Uterus (tissue), 4 donors: ENCODE measurements around the gene ACTRT2. TPM values are rescaled to one million over a fixed set of nuclear protein-coding genes. Genes with fewer than 3 reads are reported as not detected.

Source experiments
- DNase-seq, 2 donors: peaks; one replicate each; pipeline ENCODE4 v3.0.0-alpha.2; 2019 to 2020
- H3K27ac ChIP-seq, 2 donors: fragments of 200-600 bp; sonication (generic); 1 replicate in 1 of 2; 2 replicates in 1 of 2; pipeline ENCODE4 v1.5.1; 2016 to 2018
- H3K27me3 ChIP-seq, 2 donors: fragments of 200-600 bp; sonication (generic); one replicate each; pipeline ENCODE4 v1.5.1; 2018 to 2019; ENCODE audit warnings: control low read depth in 1 of 2
- H3K36me3 ChIP-seq, 2 donors: fragments of 200-600 bp; sonication (generic); one replicate each; pipeline ENCODE4 v1.5.1; 2019; ENCODE audit warnings: control low read depth in 1 of 2
- H3K4me1 ChIP-seq, 2 donors: fragments of 200-600 bp; sonication (generic); one replicate each; pipeline ENCODE4 v1.5.1; 2018 to 2019; ENCODE audit warnings: control low read depth in 1 of 2
- H3K4me3 ChIP-seq, 2 donors: fragments of 200-600 bp; sonication (generic); 1 replicate in 1 of 2; 2 replicates in 1 of 2; pipeline ENCODE4 v1.5.1; 2018 to 2019; ENCODE audit warnings: mild to moderate bottlenecking in 1 of 2
- H3K9me3 ChIP-seq, 2 donors: fragments of 200-600 bp; sonication (generic); one replicate each; pipeline ENCODE4 v1.5.1; 2019; ENCODE audit warnings: control low read depth in 1 of 2
- CTCF ChIP-seq, 4 experiments: fragments of 200-600 bp in 2 of 4; fragments of 450-650 bp in 2 of 4; sonication (generic) in 2 of 4; IDR thresholded peaks; one replicate each; pipeline ENCODE4 v1.5.1; 2016 to 2019; ENCODE audit warnings: antibody characterized with exemption in 4 of 4, mild to moderate bottlenecking in 2 of 4, moderate library complexity in 1 of 4
- POLR2A ChIP-seq, 2 donors: fragments of 450-650 bp; IDR thresholded peaks; one replicate each; pipeline ENCODE4 v1.6.1; 2016; ENCODE audit warnings: antibody characterized with exemption in 2 of 2, mild to moderate bottlenecking in 1 of 2, moderate library complexity in 1 of 2
- intact Hi-C: fragments of 100-400 bp; cut with DNase I; formaldehyde crosslinking; loops from one replicate; pipeline ENCODE4 v1.15.1; 2023; ENCODE audit warnings: low total_unique reads
- total RNA-seq, 4 donors: library from RNA; depleted of rRNA in 3 of 4; stranded (reverse); fragments of >200 nt in 3 of 4; gene quantifications; one replicate each; pipeline versions ENCODE4 v1.1.0 to v1.2.4, GENCODE V29; 2014 to 2023
- donor health status: DM: yes; HTN: yes; CAD: no.

ACTRT2 gene
- total RNA-seq, 4 donors from 2014 or later = not detected

GRCh38 chr1:2978691-2979190, 42.5 kb upstream of the ACTRT2 start:
- no peak overlapping the region for H3K4me3 ChIP-seq
- no peaks in the 10 kb centered on the region for H3K36me3 ChIP-seq
- no peak for DNase-seq
- TF ChIP-seq CTCF (IDR thresholded peaks at IDR 0.05) = no peak
- TF ChIP-seq POLR2A (IDR thresholded peaks at IDR 0.05) = no peak
- no peaks in the 10 kb centered on the region for H3K4me1 ChIP-seq
- no peaks in the 10 kb centered on the region for H3K27me3 ChIP-seq
- H3K9me3 ChIP-seq = no peaks in the 10 kb centered on the region
- no peak overlapping the region for H3K27ac ChIP-seq
- intact Hi-C loops = no loop called here

GRCh38 chr1:2979191-2980072, 41.8 kb upstream of the ACTRT2 start:
- Histone ChIP-seq H3K9me3 (no peaks in the 10 kb centered on the region), H3K4me3 (no peak overlapping the region), H3K27ac (no peak overlapping the region), H3K36me3 (no peaks in the 10 kb centered on the region), H3K27me3 (no peaks in the 10 kb centered on the region), H3K4me1 (no peaks in the 10 kb centered on the region)
- DNase-seq = no peak
- no peak for TF ChIP-seq POLR2A (IDR thresholded peaks at IDR 0.05)
- no peak for TF ChIP-seq CTCF (IDR thresholded peaks at IDR 0.05)
- intact Hi-C loops = no loop called here

GRCh38 chr1:2980073-2980791, 41.0 kb upstream of the ACTRT2 start:
- no peak for DNase-seq
- TF ChIP-seq POLR2A (IDR thresholded peaks at IDR 0.05) = no peak
- no peak for TF ChIP-seq CTCF (IDR thresholded peaks at IDR 0.05)
- Histone ChIP-seq H3K4me3 (no peak overlapping the region), H3K4me1 (no peaks in the 10 kb centered on the region), H3K36me3 (no peaks in the 10 kb centered on the region), H3K27me3 (no peaks in the 10 kb centered on the region), H3K9me3 (no peaks in the 10 kb centered on the region), H3K27ac (no peak overlapping the region)
- intact Hi-C loops = no loop called here

GRCh38 chr1:2980849-2981248, 40.4 kb upstream of the ACTRT2 start:
- TF ChIP-seq CTCF (IDR thresholded peaks at IDR 0.05) (no peak), POLR2A (IDR thresholded peaks at IDR 0.05) (no peak)
- intact Hi-C loops = no loop called here
- no peak overlapping the region for H3K4me3 ChIP-seq
- no peak overlapping the region for H3K27ac ChIP-seq
- H3K36me3 ChIP-seq = no peaks in the 10 kb centered on the region
- H3K4me1 ChIP-seq = no peaks in the 10 kb centered on the region
- no peaks in the 10 kb centered on the region for H3K9me3 ChIP-seq
- no peak for DNase-seq
- no peaks in the 10 kb centered on the region for H3K27me3 ChIP-seq

- H3K27me3 ChIP-seq = no peaks in the 10 kb centered on the region
- no peaks in the 10 kb centered on the region for H3K36me3 ChIP-seq
- no peaks in the 10 kb centered on the region for H3K9me3 ChIP-seq
- DNase-seq = no peak
- no peaks in the 10 kb centered on the region for H3K4me1 ChIP-seq
- intact Hi-C loops = no loop called here
- H3K27ac ChIP-seq = no peak overlapping the region
- TF ChIP-seq POLR2A (IDR thresholded peaks at IDR 0.05) (no peak), CTCF (IDR thresholded peaks at IDR 0.05) (no peak)
- no peak overlapping the region for H3K4me3 ChIP-seq
These were observed 39.9 kb upstream of the ACTRT2 start for GRCh38 chr1:2981388-2981787.
